Measurements from ENCODE around the gene LRRC46.

The LRRC46 gene

DNA sequence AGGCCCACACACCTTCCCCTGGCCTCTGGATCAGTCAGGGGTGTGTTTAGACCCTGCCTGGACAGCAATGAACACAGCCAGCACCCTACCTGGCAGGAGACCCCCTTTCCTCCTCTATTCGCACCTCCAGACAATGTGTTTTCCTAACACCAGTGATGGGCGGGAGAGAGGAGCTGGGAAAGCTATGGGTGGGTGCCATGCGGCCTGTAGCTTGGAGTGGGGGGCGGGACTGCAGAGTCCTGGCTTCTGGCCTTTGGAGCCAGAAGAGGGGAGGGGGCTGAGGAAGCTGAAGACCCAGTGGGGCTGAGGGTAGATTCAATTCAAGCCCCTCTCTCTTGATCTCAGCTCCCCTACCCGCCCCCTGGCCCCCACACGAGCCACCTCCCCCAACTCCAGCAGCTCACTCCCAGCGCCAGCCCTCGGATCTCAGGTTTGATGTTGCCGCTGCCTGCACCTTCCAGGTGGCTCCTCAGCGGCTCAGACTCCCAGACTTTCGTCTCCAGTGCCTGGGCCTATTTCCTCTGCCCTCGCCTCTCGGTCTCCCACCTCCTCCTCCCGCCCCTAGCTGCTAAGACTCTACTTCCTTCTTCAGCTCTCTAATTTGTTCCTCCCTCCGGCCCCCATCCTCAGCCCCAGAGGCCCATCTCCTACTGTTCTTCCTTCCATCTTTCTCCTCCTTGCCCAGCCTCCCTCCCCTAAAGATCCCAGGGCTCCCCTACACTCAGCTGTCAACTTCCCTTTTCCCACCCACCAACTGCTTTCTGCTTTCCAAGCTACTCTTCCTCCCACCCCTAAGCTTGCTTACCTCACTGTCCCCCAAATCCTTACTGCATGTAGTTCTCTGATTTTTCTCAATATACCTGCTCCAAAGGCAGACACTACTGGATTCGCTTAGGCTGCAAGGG is 26.3 kb downstream of the LRRC46 start:
- H3K9me3 ChIP-seq (ENCODE audit: control extremely low read depth in 1 of 5, control insufficient read depth in 4 of 5, insufficient read depth in 2 of 5, low read depth in 1 of 5, low read length in 4 of 5) = no peaks in the 10 kb centered on the region
- ChIA-PET POLR2A (no interaction called here), CTCF (interaction anchor here (0.6 to 3.1 kb wide), 9 partner anchors 10 to 93 kb away, joined by 3 to 13 read pairs (median 3); partner anchors contain the start of gene SCRN2)
- H3K27me3 ChIP-seq (replicated peaks in 2 of 5; ENCODE audit: control insufficient read depth in 4 of 5, insufficient read depth in 5 of 5, low read length in 4 of 5) = peaks cover 0 to 32% (median 23%) of the 10 kb centered on the region in 5 experiments
- H3K36me3 ChIP-seq (ENCODE audit: control insufficient read depth in 4 of 4, insufficient read depth in 4 of 4, low read length in 3 of 4) = no peaks in the 10 kb centered on the region
- DNase-seq = no peak
- H3K4me3 ChIP-seq (ENCODE audit: control insufficient read depth in 1 of 7, extremely low read depth in 1 of 7, insufficient read depth in 4 of 7, low read depth in 2 of 7, low read length in 6 of 7) = no peak overlapping the region
- 52% methylated on average over 15 of the region's 16 CpGs for WGBS (ENCODE audit: insufficient coverage)
- no peak overlapping the region for H3K27ac ChIP-seq (ENCODE audit: insufficient read depth in 1 of 2, low read depth in 1 of 2, low read length in 2 of 2, poor library complexity in 1 of 2, severe bottlenecking in 2 of 2)
- peaks cover 0 to 9% (median 6%) of the 10 kb centered on the region in 4 experiments for H3K4me1 ChIP-seq (ENCODE audit: control extremely low read depth in 1 of 4, control insufficient read depth in 4 of 4, insufficient read depth in 4 of 4, low read length in 3 of 4)

DNA sequence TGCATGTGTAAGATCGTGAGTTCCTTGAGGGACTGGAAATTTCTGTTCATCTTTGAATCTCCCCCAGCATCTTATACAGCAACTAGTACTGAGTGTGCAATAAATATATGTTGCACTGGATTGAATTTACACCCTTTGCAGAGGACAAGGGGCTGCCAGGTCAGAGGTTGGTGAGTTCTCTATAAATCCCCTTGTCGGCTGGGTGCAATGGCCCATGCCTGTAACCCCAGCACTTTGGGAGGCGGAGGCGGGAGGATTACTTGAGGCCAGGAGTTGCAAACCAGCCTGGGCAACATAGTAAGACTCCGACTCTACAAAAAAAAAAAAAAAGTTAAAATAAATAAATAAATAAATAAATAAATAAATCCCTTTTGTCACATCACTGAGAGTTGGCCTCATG is 28.9 kb downstream of the LRRC46 start:
- no peak overlapping the region for H3K27ac ChIP-seq (ENCODE audit: insufficient read depth in 1 of 2, low read depth in 1 of 2, low read length in 2 of 2, poor library complexity in 1 of 2, severe bottlenecking in 2 of 2)
- H3K27me3 ChIP-seq (replicated peaks in 2 of 5; ENCODE audit: control insufficient read depth in 4 of 5, insufficient read depth in 5 of 5, low read length in 4 of 5) = peaks cover 0 to 9% (median 6%) of the 10 kb centered on the region in 5 experiments
- peaks cover 0 to 11% (median 6%) of the 10 kb centered on the region in 4 experiments for H3K4me1 ChIP-seq (ENCODE audit: control extremely low read depth in 1 of 4, control insufficient read depth in 4 of 4, insufficient read depth in 4 of 4, low read length in 3 of 4)
- ChIA-PET CTCF (interaction anchor here (1.9 to 3.1 kb wide), 4 partner anchors 9 to 29 kb away, joined by 11 to 18 read pairs (median 11); no protein-coding TSS in a partner anchor), POLR2A (no interaction called here)
- WGBS (ENCODE audit: insufficient coverage) = no CpG with 5 or more reads among the region's 5 CpGs
- no peaks in the 10 kb centered on the region for H3K9me3 ChIP-seq (ENCODE audit: control extremely low read depth in 1 of 5, control insufficient read depth in 4 of 5, insufficient read depth in 2 of 5, low read depth in 1 of 5, low read length in 4 of 5)
- no peak for DNase-seq
- H3K4me3 ChIP-seq (ENCODE audit: control insufficient read depth in 1 of 7, extremely low read depth in 1 of 7, insufficient read depth in 4 of 7, low read depth in 2 of 7, low read length in 6 of 7) = no peak overlapping the region
- H3K36me3 ChIP-seq (ENCODE audit: control insufficient read depth in 4 of 4, insufficient read depth in 4 of 4, low read length in 3 of 4) = no peaks in the 10 kb centered on the region

DNA sequence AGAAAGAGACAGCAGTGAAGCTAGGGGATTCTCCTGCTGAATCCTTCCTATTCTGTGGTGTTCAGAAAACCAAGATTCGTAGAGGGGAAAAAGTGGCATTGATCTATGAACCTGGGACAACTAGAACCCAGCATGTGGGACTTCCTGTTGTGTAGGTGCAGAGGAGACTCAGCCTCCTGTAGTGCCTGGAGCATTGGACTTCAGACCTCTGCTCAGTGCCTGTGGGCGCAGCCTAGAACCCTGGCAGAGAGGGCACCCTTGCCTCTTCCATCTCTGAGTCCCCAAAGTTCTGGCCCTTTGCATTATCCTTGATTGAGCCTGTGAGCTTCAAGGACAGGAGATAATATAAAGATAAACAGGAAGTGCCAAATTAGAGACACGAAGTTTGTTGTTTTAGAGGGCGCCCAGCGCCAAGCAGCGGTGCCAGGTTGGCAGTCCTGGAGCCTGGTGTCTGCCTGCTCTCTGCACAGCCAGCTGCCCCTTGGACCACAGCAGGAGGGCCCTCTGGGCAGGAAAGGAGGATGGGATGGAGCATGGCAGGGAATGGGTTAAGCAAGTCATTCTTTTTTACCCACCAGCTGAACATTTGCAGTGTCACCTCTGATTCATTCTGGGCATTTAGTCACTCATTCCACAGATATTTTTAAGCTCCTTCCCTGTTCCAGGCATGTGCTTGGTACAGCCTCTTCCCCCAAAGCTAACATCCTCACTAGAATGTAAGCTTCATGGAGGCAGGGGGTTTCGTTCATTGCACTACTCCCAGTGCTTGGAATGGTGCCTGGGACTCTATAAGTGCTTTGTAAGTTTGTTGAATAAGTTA is 31.4 kb downstream of the LRRC46 start:
- 79% methylated on average over 5 of the region's 7 CpGs for WGBS (ENCODE audit: insufficient coverage)
- H3K9me3 ChIP-seq (ENCODE audit: control extremely low read depth in 1 of 5, control insufficient read depth in 4 of 5, insufficient read depth in 2 of 5, low read depth in 1 of 5, low read length in 4 of 5) = no peaks in the 10 kb centered on the region
- CTCF ChIA-PET = interaction anchor here (0.6 to 2.7 kb wide), 5 partner anchors 12 to 108 kb away, joined by 3 to 8 read pairs (median 3); partner anchors contain the start of genes CDK5RAP3 and SP6
- POLR2A ChIA-PET = interaction anchor here (0.6 kb wide), 1 partner anchor 187 kb away, joined by 3 read pairs; no protein-coding TSS in a partner anchor
- H3K4me1 ChIP-seq (ENCODE audit: control extremely low read depth in 1 of 4, control insufficient read depth in 4 of 4, insufficient read depth in 4 of 4, low read length in 3 of 4) = peaks cover 0 to 5% (median 2%) of the 10 kb centered on the region in 4 experiments
- H3K27ac ChIP-seq (ENCODE audit: insufficient read depth in 1 of 2, low read depth in 1 of 2, low read length in 2 of 2, poor library complexity in 1 of 2, severe bottlenecking in 2 of 2) = no peak overlapping the region
- peaks cover 0 to 9% (median 3%) of the 10 kb centered on the region in 5 experiments for H3K27me3 ChIP-seq (replicated peaks in 2 of 5; ENCODE audit: control insufficient read depth in 4 of 5, insufficient read depth in 5 of 5, low read length in 4 of 5)
- no peak for DNase-seq
- no peak overlapping the region for H3K4me3 ChIP-seq (ENCODE audit: control insufficient read depth in 1 of 7, extremely low read depth in 1 of 7, insufficient read depth in 4 of 7, low read depth in 2 of 7, low read length in 6 of 7)
- H3K36me3 ChIP-seq (ENCODE audit: control insufficient read depth in 4 of 4, insufficient read depth in 4 of 4, low read length in 3 of 4) = no peaks in the 10 kb centered on the region

DNA sequence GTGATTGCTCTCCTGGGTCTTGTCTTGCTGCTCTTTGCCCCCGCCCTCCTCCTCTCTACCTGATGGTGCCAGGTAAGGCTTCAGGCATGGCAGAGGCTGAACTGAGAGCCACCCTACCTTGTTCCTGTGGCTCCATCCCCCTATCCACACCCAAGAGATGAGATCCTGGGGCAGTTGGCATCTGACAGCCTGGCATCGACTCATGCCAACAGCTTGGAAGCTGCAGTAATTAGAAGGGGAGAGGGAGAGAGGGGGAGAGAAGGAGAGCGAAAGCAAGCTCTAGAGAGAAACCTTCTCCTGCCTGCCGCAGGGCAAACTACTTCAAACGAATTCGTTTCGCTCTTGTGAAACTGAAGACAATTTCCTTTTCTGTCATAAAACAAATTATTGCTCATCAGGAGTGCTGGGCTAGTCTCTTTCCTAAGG is 33.3 kb downstream of the LRRC46 start:
- H3K27ac ChIP-seq (ENCODE audit: insufficient read depth in 1 of 2, low read depth in 1 of 2, low read length in 2 of 2, poor library complexity in 1 of 2, severe bottlenecking in 2 of 2) = no peak overlapping the region
- DNase-seq = no peak
- H3K36me3 ChIP-seq (ENCODE audit: control insufficient read depth in 4 of 4, insufficient read depth in 4 of 4, low read length in 3 of 4) = no peaks in the 10 kb centered on the region
- no peak overlapping the region for H3K4me3 ChIP-seq (ENCODE audit: control insufficient read depth in 1 of 7, extremely low read depth in 1 of 7, insufficient read depth in 4 of 7, low read depth in 2 of 7, low read length in 6 of 7)
- peaks cover 0 to 3% (median 0%) of the 10 kb centered on the region in 4 experiments for H3K4me1 ChIP-seq (ENCODE audit: control extremely low read depth in 1 of 4, control insufficient read depth in 4 of 4, insufficient read depth in 4 of 4, low read length in 3 of 4)
- CTCF ChIA-PET = interaction anchor here (1.0 to 1.8 kb wide), 4 partner anchors 9 to 25 kb away, joined by 3 to 4 read pairs (median 4); no protein-coding TSS in a partner anchor
- no peaks in the 10 kb centered on the region for H3K9me3 ChIP-seq (ENCODE audit: control extremely low read depth in 1 of 5, control insufficient read depth in 4 of 5, insufficient read depth in 2 of 5, low read depth in 1 of 5, low read length in 4 of 5)
- no CpG with 5 or more reads among the region's 7 CpGs for WGBS (ENCODE audit: insufficient coverage)
- POLR2A ChIA-PET = no interaction called here
- peaks cover 0 to 13% (median 9%) of the 10 kb centered on the region in 5 experiments for H3K27me3 ChIP-seq (replicated peaks in 2 of 5; ENCODE audit: control insufficient read depth in 4 of 5, insufficient read depth in 5 of 5, low read length in 4 of 5)

DNA sequence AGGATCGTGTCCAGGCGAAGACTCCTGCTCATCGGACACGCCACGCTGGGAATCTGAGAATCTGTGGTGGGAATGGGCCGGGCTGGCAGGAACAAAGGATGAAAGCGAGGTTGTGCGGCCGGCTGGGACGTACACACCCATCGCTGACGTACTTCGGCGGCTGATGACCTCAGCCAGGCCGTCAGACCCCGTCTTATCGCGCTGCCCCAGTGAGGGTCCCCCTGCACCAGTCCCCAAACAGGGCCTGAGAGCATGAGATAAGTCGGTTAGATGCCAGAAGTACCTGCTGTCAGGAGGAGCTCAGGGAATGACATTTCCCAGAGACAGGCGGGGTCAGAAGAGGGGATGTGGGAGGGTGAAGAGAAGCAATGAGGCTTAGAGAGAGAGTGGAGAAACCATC is 35.5 kb downstream of the LRRC46 start:
- WGBS (ENCODE audit: insufficient coverage) = 94% methylated on average over 20 of the region's 20 CpGs
- peaks cover 0 to 30% (median 22%) of the 10 kb centered on the region in 5 experiments for H3K27me3 ChIP-seq (replicated peaks in 2 of 5; ENCODE audit: control insufficient read depth in 4 of 5, insufficient read depth in 5 of 5, low read length in 4 of 5)
- no peaks in the 10 kb centered on the region for H3K9me3 ChIP-seq (ENCODE audit: control extremely low read depth in 1 of 5, control insufficient read depth in 4 of 5, insufficient read depth in 2 of 5, low read depth in 1 of 5, low read length in 4 of 5)
- POLR2A ChIA-PET = no interaction called here
- no peaks in the 10 kb centered on the region for H3K36me3 ChIP-seq (ENCODE audit: control insufficient read depth in 4 of 4, insufficient read depth in 4 of 4, low read length in 3 of 4)
- peaks cover 0 to 4% (median 2%) of the 10 kb centered on the region in 4 experiments for H3K4me1 ChIP-seq (ENCODE audit: control extremely low read depth in 1 of 4, control insufficient read depth in 4 of 4, insufficient read depth in 4 of 4, low read length in 3 of 4)
- no peak overlapping the region for H3K4me3 ChIP-seq (ENCODE audit: control insufficient read depth in 1 of 7, extremely low read depth in 1 of 7, insufficient read depth in 4 of 7, low read depth in 2 of 7, low read length in 6 of 7)
- DNase-seq = no peak
- CTCF ChIA-PET = no interaction called here
- no peak overlapping the region for H3K27ac ChIP-seq (ENCODE audit: insufficient read depth in 1 of 2, low read depth in 1 of 2, low read length in 2 of 2, poor library complexity in 1 of 2, severe bottlenecking in 2 of 2)

DNA sequence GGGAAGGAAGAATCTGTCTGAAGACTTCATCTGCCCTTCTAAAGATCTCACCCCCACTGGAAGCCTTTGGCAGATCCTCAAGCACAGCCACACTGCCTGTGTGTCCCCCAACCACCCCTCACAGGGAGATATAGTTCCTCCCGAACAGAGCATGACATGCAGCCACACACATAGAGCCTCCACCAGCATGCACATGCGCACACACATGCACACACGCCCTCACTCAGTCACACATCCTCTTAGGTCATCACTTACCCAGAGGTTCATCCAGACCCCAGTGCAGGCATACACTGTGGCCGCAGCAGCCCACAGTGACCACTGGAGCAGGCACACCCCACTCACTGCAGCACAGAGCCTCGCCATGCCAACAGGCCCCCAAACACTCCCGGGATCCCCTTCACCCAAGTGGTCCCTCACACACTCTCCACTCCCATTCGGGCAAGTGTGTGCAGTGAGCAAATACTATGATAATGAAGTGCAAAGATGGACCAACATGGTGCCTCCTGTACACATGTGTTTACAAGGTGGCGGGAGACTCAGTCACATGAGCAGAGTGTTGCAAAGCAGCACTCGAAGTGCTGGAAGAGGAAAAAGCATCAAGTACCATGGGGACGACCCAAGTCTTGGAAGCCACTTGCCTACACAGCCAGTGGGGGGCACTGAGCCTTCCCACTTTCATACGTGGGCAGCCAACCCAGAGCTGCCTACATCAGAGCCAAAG is 36.5 kb downstream of the LRRC46 start:
- 91% methylated on average over 7 of the region's 11 CpGs for WGBS (ENCODE audit: insufficient coverage)
- H3K4me3 ChIP-seq (ENCODE audit: control insufficient read depth in 1 of 7, extremely low read depth in 1 of 7, insufficient read depth in 4 of 7, low read depth in 2 of 7, low read length in 6 of 7) = no peak overlapping the region
- peaks cover 0 to 14% (median 7%) of the 10 kb centered on the region in 4 experiments for H3K4me1 ChIP-seq (ENCODE audit: control extremely low read depth in 1 of 4, control insufficient read depth in 4 of 4, insufficient read depth in 4 of 4, low read length in 3 of 4)
- ChIA-PET POLR2A (no interaction called here), CTCF (interaction anchor here (1.4 kb wide), 1 partner anchor 12 kb away, joined by 5 read pairs; no protein-coding TSS in a partner anchor)
- H3K9me3 ChIP-seq (ENCODE audit: control extremely low read depth in 1 of 5, control insufficient read depth in 4 of 5, insufficient read depth in 2 of 5, low read depth in 1 of 5, low read length in 4 of 5) = no peaks in the 10 kb centered on the region
- H3K27me3 ChIP-seq (replicated peaks in 2 of 5; ENCODE audit: control insufficient read depth in 4 of 5, insufficient read depth in 5 of 5, low read length in 4 of 5) = peaks cover 0 to 39% (median 22%) of the 10 kb centered on the region in 5 experiments
- no peak overlapping the region for H3K27ac ChIP-seq (ENCODE audit: insufficient read depth in 1 of 2, low read depth in 1 of 2, low read length in 2 of 2, poor library complexity in 1 of 2, severe bottlenecking in 2 of 2)
- DNase-seq = no peak
- no peaks in the 10 kb centered on the region for H3K36me3 ChIP-seq (ENCODE audit: control insufficient read depth in 4 of 4, insufficient read depth in 4 of 4, low read length in 3 of 4)
